ENCODE measurements around the gene ATP5PB. TPM values are rescaled to one million over a fixed set of nuclear protein-coding genes. Genes with fewer than 3 reads are reported as not detected.

ATP5PB gene
- total RNA-seq, 2 experiments from 2014 or later = 215 to 266 TPM

GRCh38 chr1:111452581-111452980 lies 3.3 kb downstream of the ATP5PB start:
- no peaks in the 10 kb centered on the region for H3K9me3 Mint-ChIP-seq (ENCODE audit: low read depth)
- H3K4me3 Mint-ChIP-seq = no peak overlapping the region
- ATAC-seq (no peak), DNase-seq (no peak)
- H3K4me1 Mint-ChIP-seq = peaks cover 74% of the 10 kb centered on the region
- peaks cover 52% of the 10 kb centered on the region for H3K36me3 Mint-ChIP-seq
- no peaks in the 10 kb centered on the region for H3K27me3 Mint-ChIP-seq
- CTCF ChIA-PET = interaction anchor here (1.1 to 4.5 kb wide), 7 partner anchors 10 to 316 kb away, joined by 3 to 16 read pairs (median 3); no protein-coding TSS in a partner anchor
- H3K27ac Mint-ChIP-seq = no peak overlapping the region

DNA sequence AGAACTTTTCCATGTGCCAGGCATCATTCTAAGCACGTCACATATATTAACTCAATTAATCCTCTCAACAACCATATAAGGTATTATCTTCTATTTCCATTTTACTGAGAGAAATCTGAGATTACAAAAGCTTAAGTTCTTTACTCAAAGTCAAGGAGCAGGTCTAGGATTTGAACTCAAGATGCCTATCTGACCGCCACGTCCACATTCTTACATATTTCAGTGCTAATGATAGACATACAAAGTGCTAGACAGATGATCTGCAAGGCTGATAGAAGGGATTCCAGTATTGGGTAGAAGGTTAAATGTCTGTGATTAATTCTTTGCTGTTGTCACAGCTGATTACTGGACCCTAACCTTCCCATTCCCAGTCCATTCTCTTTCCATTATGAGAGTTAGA lies 4.4 kb downstream of the ATP5PB start:
- Mint-ChIP-seq H3K9me3 (ENCODE audit: low read depth) (no peaks in the 10 kb centered on the region), H3K4me3 (no peak overlapping the region), H3K36me3 (peaks cover 63% of the 10 kb centered on the region), H3K27ac (no peak overlapping the region), H3K4me1 (peaks cover 69% of the 10 kb centered on the region), H3K27me3 (no peaks in the 10 kb centered on the region)
- CTCF ChIA-PET = interaction anchor here (1.0 to 4.5 kb wide), 7 partner anchors 12 to 301 kb away, joined by 3 to 16 read pairs (median 4); no protein-coding TSS in a partner anchor
- DNase-seq (no peak), ATAC-seq (no peak)

GRCh38 chr1:111454859-111455641 lies 5.8 kb downstream of the ATP5PB start:
- no peaks in the 10 kb centered on the region for H3K27me3 Mint-ChIP-seq
- CTCF ChIA-PET = no interaction called here
- H3K9me3 Mint-ChIP-seq (ENCODE audit: low read depth) = no peaks in the 10 kb centered on the region
- DNase-seq (no peak), ATAC-seq (peak; percentile 70)
- H3K4me3 Mint-ChIP-seq = peak overlapping the region; percentile 46
- H3K36me3 Mint-ChIP-seq = peaks cover 65% of the 10 kb centered on the region
- peaks cover 64% of the 10 kb centered on the region for H3K4me1 Mint-ChIP-seq
- peak overlapping the region; percentile 83 for H3K27ac Mint-ChIP-seq

DNA sequence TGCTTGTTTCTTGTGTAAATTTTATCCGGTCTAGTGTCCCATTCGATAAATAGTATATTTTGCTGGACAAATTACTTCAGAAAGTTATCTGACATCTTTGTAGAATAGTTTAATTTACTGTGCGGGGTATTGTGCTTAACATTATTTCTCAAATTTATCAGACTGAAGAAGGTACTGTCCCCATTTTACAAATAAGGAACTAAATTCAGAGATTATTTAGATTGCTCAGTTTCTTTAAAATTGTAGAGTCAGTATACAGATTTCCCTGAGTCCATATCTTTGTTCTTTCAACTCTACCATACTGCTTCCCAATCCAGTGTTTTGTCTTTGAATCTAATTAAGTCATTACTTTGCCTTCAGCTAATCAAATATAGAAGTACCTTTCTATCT lies 6.4 kb downstream of the ATP5PB start:
- Mint-ChIP-seq H3K27ac (peak overlapping the region; percentile 83), H3K36me3 (peaks cover 67% of the 10 kb centered on the region), H3K27me3 (no peaks in the 10 kb centered on the region), H3K4me3 (peak overlapping the region; percentile 24), H3K9me3 (ENCODE audit: low read depth) (no peaks in the 10 kb centered on the region), H3K4me1 (peaks cover 58% of the 10 kb centered on the region)
- no peak for ATAC-seq
- CTCF ChIA-PET = interaction anchor here (1.1 kb wide), 1 partner anchor 52 kb away, joined by 4 read pairs; no protein-coding TSS in a partner anchor
- no peak for DNase-seq

DNA sequence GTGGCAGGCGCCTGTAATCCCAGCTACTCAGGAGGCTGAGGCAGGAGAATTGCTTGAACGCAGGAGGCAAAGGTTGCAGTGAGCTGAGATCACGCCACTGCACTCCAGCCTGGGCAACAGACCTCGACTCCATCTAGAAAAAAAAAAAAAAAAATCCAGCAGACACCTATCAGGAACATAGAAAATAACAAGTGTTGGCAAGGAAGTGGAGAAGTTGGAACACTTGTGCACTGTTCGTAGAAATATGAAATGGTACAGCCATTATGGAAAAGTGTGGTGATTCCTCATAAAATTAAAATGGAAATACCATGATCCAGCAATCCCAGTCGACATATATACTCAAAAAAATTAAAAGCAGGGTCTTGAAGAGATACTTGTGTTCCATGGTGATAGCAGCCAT lies 12.5 kb downstream of the ATP5PB start:
- CTCF ChIA-PET = interaction anchor here (2.0 kb wide), 1 partner anchor 47 kb away, joined by 5 read pairs; no protein-coding TSS in a partner anchor
- peaks cover 49% of the 10 kb centered on the region for H3K36me3 Mint-ChIP-seq
- no peak for ATAC-seq
- no peaks in the 10 kb centered on the region for H3K9me3 Mint-ChIP-seq (ENCODE audit: low read depth)
- no peaks in the 10 kb centered on the region for H3K27me3 Mint-ChIP-seq
- no peak overlapping the region for H3K27ac Mint-ChIP-seq
- H3K4me3 Mint-ChIP-seq = no peak overlapping the region
- DNase-seq = no peak
- peaks cover 7% of the 10 kb centered on the region for H3K4me1 Mint-ChIP-seq

- ATAC-seq = no peak
- no peaks in the 10 kb centered on the region for H3K9me3 Mint-ChIP-seq (ENCODE audit: low read depth)
- DNase-seq = no peak
- H3K27ac Mint-ChIP-seq = no peak overlapping the region
- H3K27me3 Mint-ChIP-seq = no peaks in the 10 kb centered on the region
- H3K4me3 Mint-ChIP-seq = no peak overlapping the region
- CTCF ChIA-PET = interaction anchor here (1.0 to 2.0 kb wide), 4 partner anchors 9 to 47 kb away, joined by 3 to 5 read pairs (median 4); no protein-coding TSS in a partner anchor
- peaks cover 45% of the 10 kb centered on the region for H3K36me3 Mint-ChIP-seq
- peaks cover 3% of the 10 kb centered on the region for H3K4me1 Mint-ChIP-seq
Measured at GRCh38 chr1:111462370-111463028, 13.2 kb downstream of the ATP5PB start.

DNA sequence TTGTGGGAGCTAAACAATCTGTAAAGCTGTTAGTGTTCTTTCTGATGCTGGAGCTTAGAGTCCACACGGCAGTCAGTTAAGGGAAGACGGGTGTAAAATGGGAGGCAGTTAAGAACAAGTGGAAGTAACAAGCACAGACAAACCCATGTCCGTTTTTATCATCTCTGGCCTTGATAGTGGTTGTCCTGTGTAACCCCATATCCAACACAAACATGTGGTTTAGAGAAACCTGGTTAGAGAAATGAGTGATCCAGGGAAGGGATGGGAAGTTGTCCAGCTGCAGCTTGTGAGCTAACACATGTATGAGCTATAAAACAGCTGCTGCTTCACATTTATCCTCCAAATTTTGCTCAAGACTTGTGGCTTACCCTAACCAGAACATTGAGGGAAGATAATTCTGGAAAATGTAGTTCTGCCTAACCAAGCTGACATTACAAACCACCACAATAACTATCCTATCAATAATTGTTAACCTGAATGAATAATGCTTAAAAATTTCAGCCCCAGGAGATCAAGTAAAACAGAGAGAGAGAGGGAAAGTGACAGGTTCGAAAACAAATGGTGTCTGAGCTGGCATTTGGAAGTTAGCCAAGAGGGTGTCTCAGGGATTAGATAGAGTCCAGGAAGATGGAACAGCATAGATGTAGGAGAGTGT lies 13.9 kb downstream of the ATP5PB start:
- no peak for ATAC-seq
- Mint-ChIP-seq H3K9me3 (ENCODE audit: low read depth) (no peaks in the 10 kb centered on the region), H3K36me3 (peaks cover 39% of the 10 kb centered on the region), H3K27me3 (no peaks in the 10 kb centered on the region), H3K4me3 (no peak overlapping the region), H3K27ac (no peak overlapping the region), H3K4me1 (peaks cover 3% of the 10 kb centered on the region)
- CTCF ChIA-PET = interaction anchor here (1.0 to 2.0 kb wide), 4 partner anchors 9 to 46 kb away, joined by 3 to 5 read pairs (median 4); no protein-coding TSS in a partner anchor
- no peak for DNase-seq

GRCh38 chr1:111465754-111466153 lies 16.5 kb downstream of the ATP5PB start:
- ATAC-seq (no peak), DNase-seq (no peak)
- H3K27ac Mint-ChIP-seq = no peak overlapping the region
- H3K4me3 Mint-ChIP-seq = no peak overlapping the region
- no peaks in the 10 kb centered on the region for H3K27me3 Mint-ChIP-seq
- no peaks in the 10 kb centered on the region for H3K9me3 Mint-ChIP-seq (ENCODE audit: low read depth)
- CTCF ChIA-PET = interaction anchor here (0.7 to 0.9 kb wide), 2 partner anchors 12 to 588 kb away, joined by 3 read pairs; no protein-coding TSS in a partner anchor
- peaks cover 23% of the 10 kb centered on the region for H3K36me3 Mint-ChIP-seq
- peaks cover 1% of the 10 kb centered on the region for H3K4me1 Mint-ChIP-seq

DNA sequence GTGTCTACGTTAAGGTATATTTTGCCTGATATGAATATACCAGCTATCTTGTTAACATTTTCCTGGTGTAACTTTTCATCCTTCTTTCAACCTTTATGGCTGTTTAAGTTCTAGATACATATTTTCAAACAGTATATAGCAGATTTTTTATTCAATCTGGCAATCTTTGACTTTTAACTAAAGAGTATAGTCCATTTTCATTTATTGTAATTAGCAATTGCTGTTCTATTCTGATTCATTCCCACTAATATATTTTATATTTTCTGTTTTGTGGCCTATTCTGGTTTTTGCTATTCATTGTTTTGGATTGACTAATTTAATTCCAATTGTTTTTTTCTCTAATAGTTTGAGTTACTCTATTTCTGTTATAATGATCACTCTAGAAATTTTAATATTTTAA lies 17.2 kb downstream of the ATP5PB start:
- CTCF ChIA-PET = interaction anchor here (0.7 kb wide), 1 partner anchor 587 kb away, joined by 3 read pairs; no protein-coding TSS in a partner anchor
- Mint-ChIP-seq H3K27me3 (no peaks in the 10 kb centered on the region), H3K27ac (no peak overlapping the region), H3K36me3 (peaks cover 21% of the 10 kb centered on the region), H3K9me3 (ENCODE audit: low read depth) (no peaks in the 10 kb centered on the region), H3K4me3 (no peak overlapping the region), H3K4me1 (peaks cover 1% of the 10 kb centered on the region)
- DNase-seq = no peak
- ATAC-seq = no peak

- DNase-seq = no peak
- Mint-ChIP-seq H3K4me3 (no peak overlapping the region), H3K9me3 (ENCODE audit: low read depth) (no peaks in the 10 kb centered on the region), H3K36me3 (peaks cover 16% of the 10 kb centered on the region), H3K27me3 (no peaks in the 10 kb centered on the region), H3K4me1 (peaks cover 9% of the 10 kb centered on the region), H3K27ac (no peak overlapping the region)
- CTCF ChIA-PET = no interaction called here
- ATAC-seq = no peak
Measured at GRCh38 chr1:111467865-111468716, 18.8 kb downstream of the ATP5PB start.

GRCh38 chr1:111468717-111469100 lies 19.4 kb downstream of the ATP5PB start:
- peaks cover 9% of the 10 kb centered on the region for H3K4me1 Mint-ChIP-seq
- H3K4me3 Mint-ChIP-seq = no peak overlapping the region
- CTCF ChIA-PET = no interaction called here
- peaks cover 14% of the 10 kb centered on the region for H3K36me3 Mint-ChIP-seq
- no peaks in the 10 kb centered on the region for H3K9me3 Mint-ChIP-seq (ENCODE audit: low read depth)
- ATAC-seq (no peak), DNase-seq (no peak)
- no peaks in the 10 kb centered on the region for H3K27me3 Mint-ChIP-seq
- no peak overlapping the region for H3K27ac Mint-ChIP-seq

GRCh38 chr1:111469539-111469938 lies 20.3 kb downstream of the ATP5PB start:
- no peak for DNase-seq
- peaks cover 16% of the 10 kb centered on the region for H3K4me1 Mint-ChIP-seq

More at GRCh38 chr1:111469539-111469938, 20.3 kb downstream of the ATP5PB start:
- H3K27ac Mint-ChIP-seq = no peak overlapping the region
- no peak overlapping the region for H3K4me3 Mint-ChIP-seq
- peaks cover 13% of the 10 kb centered on the region for H3K36me3 Mint-ChIP-seq
- CTCF ChIA-PET = no interaction called here
- no peaks in the 10 kb centered on the region for H3K27me3 Mint-ChIP-seq
- ATAC-seq = no peak
- no peaks in the 10 kb centered on the region for H3K9me3 Mint-ChIP-seq (ENCODE audit: low read depth)

Data from activated CD8-positive, alpha-beta memory T cell treated with anti-CD3 and anti-CD28 coated beads, Interleukin-2, amount 10 ng/mL, durations not matched to agents 7 days and 5 days (primary cell).